HG02763 (cell line): ENCODE measurements around the gene EIF4EBP2.

Experiments used
- ATAC-seq: cut with Tn5 transposase; IDR thresholded peaks from one replicate; pipeline ENCODE4 v1.9.1; 2021; ENCODE audit warnings: mild to moderate bottlenecking, moderate library complexity; ENCODE audit not compliant: unreplicated experiment

Gene EIF4EBP2

DNA sequence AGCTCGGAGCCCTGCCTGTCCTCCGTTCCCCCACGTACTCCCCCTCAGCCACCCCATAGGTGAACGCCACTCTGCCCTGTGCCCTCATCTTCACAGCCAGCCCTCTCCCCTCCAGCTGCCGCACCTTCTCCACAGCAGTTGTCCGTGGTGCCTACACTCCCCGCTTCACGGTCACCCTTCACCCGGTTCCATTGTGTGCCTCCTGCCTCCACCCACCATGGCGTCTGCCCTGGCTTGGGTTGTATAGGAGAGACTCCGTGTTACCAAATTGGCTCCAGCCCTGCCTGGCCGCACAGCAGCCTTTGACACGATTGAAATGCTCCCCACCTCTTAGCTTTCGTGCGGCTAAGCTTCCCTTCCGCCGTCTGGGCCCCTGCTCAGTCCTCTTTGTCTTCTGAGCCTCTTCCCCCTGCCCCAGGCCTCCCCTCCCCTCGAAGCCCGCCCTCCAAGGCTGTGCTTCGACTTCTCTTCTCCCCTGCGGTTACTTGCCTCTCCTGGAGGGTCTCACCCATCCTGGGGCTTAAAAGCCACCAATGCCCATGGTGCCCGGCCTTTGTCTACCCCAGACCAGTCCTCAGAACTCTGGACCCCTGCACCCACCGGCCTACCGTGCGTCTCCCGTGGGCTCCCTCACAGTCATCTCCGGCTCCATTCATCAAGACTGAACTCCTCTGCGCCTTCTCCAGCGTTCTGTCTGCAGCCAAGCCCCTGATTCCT is 56.0 kb downstream of the EIF4EBP2 start:
- ATAC-seq = no peak

DNA sequence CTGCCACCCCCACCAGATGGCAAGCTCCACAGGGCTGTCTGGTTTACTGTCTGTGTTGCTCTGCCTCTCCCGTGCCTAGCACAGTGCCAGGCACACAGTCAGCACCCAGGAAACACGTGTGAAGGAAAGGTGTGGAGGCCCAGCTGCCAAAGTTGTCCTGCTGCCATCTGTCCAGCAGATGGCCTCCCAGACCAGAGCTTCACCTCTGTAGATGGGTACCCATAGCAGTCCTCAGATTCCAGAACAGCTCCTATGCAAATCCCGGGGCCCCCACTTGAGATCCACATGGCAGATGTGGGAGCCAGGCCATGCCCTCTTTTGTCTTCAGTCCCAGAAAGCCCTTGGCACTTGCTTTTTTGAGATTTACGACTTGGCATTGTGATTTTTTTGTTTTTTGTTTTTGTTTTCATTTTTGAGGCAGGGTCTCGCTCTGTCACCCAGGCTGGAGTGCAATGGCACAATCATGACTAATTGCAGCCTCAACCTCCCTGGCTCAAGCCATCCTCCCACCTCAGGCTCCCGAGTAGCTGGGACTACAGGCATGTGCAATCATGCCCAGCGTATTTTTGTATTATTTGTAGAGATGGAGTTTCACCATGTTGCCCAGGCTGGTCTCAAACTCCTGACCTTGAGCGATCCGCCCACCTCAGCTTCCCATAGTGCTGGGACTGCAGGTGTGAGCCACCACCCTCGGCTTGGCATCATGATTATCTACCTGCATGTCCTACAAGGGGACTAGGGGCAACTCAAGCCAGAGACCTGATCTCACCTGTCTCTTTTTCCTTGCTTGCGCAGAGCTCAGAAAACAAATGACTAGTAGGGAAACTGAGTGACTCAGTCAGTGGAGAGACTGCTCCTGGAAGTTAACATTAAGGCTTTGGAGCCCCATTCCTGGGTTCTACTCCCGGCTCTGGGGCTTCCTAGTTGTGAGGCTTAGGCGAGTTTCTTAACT is 57.7 kb downstream of the EIF4EBP2 start:
- ATAC-seq = peak; percentile 51

DNA sequence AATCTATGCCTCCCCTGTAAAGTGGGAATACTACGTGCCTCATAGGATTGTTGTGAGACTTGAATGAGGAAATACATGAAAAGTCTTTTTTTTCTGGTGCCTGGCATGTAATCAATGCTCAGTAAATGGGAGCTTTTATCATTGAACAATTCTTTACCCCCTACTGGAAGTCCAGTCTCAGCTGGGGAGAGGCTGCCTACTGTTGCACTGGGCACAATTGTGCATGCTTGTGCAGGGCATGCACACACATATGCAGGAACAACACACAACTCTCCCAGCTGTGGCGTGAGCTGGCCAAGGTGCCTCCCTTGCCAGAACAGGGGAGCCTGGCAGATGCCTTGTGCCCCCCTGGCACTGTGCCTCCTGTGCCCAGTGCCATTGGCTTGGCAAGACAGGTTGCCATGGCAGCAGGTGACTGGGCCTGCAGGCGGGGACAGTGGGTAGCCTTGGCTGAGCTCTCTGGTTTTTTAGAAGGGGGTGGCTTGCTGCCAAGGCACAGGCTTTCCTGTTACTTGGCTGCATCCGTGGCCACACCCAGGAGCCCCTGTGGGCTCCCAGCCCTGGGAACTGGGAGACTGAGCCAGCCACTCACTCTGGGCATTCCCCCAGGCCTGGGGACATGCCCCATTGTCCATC is 58.5 kb downstream of the EIF4EBP2 start:
- ATAC-seq = no peak

DNA sequence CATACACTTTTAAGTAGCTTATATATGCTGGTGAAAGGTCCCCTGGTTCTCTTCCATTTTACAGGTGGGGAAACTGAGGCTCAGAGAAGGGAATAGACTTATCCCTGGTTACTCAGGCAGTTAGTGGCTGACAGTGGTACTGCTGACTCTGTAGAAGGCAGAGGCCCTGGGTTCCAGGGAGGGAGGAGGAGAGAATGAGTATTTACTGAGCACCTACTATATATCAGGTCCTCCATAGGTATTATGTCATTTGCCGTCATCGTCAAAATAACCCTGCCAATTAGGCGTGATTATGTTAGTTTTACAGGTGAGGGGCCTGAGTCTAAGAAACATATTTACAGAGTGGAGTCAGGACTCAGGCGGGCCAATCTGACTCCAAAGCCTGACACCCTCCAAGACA is 61.3 kb downstream of the EIF4EBP2 start:
- ATAC-seq = no peak

DNA sequence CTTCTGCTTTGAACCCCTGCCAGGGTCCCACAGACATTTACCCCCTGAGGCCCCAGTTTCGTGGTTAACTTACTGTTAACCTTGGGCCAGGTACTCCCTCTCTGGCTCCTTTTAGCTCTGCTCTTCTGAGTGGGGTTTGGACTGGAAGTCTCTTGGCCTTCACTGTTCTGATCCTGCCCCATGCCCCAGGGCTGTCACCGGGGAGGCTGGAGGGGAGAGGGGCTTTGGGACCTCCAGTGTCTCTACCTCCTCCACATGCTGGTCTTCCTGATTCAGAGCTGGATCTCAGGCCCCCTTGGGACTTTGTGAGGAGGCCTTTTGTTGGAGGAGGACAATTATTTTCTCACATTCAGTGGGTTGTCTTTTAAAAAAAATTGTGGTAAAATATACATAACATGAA is 61.9 kb downstream of the EIF4EBP2 start:
- ATAC-seq = no peak

DNA sequence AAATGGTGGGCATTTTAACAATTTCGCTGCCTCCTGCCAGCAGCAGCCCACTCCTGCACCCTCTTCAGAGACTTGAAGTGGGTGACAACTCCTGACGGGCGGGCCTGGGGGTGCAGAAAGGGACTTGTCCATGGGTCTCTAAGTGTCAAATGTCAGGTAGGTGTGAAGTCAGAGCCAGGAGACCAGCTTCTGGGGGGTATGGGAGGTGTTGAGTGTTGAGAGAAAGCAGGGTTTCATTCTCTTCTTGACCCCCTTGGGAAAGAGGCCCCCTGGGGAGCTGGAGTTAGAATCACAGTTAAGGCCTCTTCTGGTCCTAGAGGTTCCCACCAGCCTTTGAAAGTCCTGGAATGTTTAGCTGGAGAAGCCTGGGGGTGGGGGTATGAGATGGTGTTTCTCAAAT is 63.0 kb downstream of the EIF4EBP2 start:
- ATAC-seq = no peak

DNA sequence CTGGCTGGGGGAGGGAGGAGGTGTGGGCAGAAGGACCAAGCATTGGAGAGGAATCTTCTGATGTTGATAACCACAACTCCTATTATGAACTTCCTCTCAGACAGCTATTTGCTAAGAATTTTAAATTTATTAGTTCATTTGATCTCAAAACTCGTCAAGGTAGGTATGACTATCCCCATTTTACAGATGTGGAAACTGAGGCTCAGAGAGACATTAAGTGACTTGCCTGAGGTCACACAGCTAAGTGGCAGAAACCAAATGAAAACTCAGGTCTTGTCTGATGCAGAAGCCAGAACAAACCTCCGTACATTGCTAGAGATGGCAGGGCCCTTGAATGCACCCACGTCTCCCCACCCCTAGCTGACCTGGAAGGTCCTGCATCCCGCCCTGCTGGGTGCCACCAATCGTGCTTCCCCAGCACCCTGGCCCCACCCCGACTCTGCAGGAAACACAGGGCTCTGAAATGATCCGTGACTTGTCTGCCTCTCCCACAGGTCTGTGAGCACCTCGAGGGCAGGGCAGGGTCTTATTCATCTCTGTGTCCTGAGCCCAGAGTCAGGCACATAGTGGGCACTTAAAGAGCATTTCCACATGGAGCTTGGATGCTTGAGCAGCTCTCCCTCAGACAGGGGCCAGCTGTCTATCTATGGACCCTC is 69.0 kb downstream of the EIF4EBP2 start:
- ATAC-seq = no peak

DNA sequence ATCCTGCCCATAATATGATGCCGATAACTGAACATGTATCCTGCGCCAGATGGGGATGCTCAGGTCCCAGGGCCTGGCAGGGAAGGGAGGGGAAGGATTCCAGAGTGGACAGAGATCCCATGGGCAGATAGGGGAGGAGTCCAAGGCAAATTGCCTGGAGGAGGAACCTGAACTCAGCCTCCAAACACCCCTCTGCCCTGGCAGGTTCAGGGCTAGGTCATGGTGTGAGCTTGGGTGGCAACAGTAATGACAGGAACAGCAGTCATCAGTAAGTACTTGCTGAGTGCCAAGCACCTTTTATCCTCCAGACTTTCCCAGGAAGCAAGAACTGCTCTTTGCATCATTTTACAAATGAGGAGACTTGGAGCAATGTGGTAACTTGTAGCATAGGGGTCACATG is 70.8 kb downstream of the EIF4EBP2 start:
- ATAC-seq = no peak

- ATAC-seq = no peak
Measured at GRCh38 chr10:70475661-70476060, 71.7 kb downstream of the EIF4EBP2 start.

DNA sequence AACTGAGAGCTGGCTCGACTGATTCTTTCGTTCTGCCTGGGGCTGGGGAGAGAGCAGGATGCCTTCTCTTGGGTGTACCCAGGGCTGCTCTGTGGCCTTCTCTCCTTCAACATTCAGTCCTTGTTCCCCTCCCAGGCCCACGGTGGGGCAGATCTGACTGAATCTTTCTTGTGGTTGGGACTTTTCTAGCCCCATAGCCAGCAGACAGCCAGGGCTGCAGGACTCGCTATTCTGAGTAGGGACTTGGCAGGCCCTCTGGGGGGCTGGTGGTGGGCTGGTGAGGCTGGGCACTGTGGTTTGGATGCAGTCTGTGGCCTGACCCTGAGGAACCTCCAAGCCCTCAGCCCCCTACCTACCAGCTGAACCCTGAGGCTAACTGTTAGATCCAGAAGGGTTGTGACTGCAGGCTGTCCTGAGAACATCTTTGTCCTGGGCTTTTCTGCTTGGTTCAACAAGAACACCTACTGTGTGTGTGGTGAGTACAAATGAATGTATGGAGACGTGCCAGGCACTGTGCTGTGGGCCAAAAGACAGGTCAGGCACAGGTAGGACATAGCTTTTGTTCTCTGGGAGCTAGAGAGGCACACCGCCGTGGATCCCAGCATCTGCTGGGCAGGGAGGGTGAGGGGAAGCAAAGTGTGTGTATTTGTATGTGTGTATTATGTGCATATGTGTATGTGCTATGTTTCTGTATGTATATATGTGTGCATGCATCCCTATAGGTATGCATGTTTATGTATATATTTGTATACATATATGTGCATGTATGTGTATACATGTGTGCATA is 72.5 kb downstream of the EIF4EBP2 start:
- no peak for ATAC-seq

GRCh38 chr10:70477661-70478162 is 73.8 kb downstream of the EIF4EBP2 start:
- no peak for ATAC-seq
